Neural progenitor cell (in vitro differentiated cells): ENCODE results near the gene KIAA1958. TPM values are rescaled to one million over a fixed set of nuclear protein-coding genes. Genes with fewer than 3 reads are reported as not detected.
A peak's percentile ranks its signal among the peaks of the same experiment; 100 is the strongest.

Source experiments
- DNase-seq: peaks from one replicate; pipeline ENCODE4 v3.0.0-alpha.2; 2016; ENCODE audit warnings: low spot score
- H2AFZ ChIP-seq: fragments of 200-600 bp; sonication (generic); replicated peaks from 2 replicates; pipeline ENCODE4 v1.6.1; 2016; ENCODE audit warnings: antibody characterized with exemption
- H3F3A ChIP-seq: fragments of 200-600 bp; sonication (generic); 2 replicates; pipeline ENCODE4 v1.6.1; 2016; ENCODE audit warnings: antibody characterized with exemption, low read depth
- H3K27ac ChIP-seq: fragments of 200-600 bp; sonication (generic); 2 replicates; pipeline ENCODE4 v1.5.1; 2016; ENCODE audit warnings: mild to moderate bottlenecking
- H3K27me3 ChIP-seq: fragments of 200-600 bp; sonication (generic); 2 replicates; pipeline ENCODE4 v1.6.1; 2016; ENCODE audit warnings: mild to moderate bottlenecking, moderate library complexity
- H3K36me3 ChIP-seq: fragments of 200-600 bp; sonication (generic); 2 replicates; pipeline ENCODE4 v1.5.1; 2016
- H3K4me1 ChIP-seq: fragments of 200-600 bp; sonication (generic); 2 replicates; pipeline ENCODE4 v1.6.1; 2016; ENCODE audit warnings: mixed run types
- H3K4me2 ChIP-seq: fragments of 200-600 bp; sonication (generic); 2 replicates; pipeline ENCODE4 v1.6.1; 2016
- H3K4me3 ChIP-seq: fragments of 200-600 bp; sonication (generic); 2 replicates; pipeline ENCODE4 v1.5.1; 2016
- H3K79me2 ChIP-seq: fragments of 200-600 bp; sonication (generic); 2 replicates; pipeline ENCODE4 v1.6.1; 2016; ENCODE audit warnings: low read depth
- H3K9ac ChIP-seq: fragments of 200-600 bp; sonication (generic); 2 replicates; pipeline ENCODE4 v1.6.1; 2016
- H3K9me3 ChIP-seq: fragments of 200-600 bp; sonication (generic); 2 replicates; pipeline ENCODE4 v1.5.1; 2016; ENCODE audit warnings: low read depth
- H4K20me1 ChIP-seq: fragments of 200-600 bp; sonication (generic); 2 replicates; pipeline ENCODE4 v1.6.1; 2016; ENCODE audit warnings: low read depth
- H3K27ac Mint-ChIP-seq: 3 replicates; pipeline ENCODE4 v1.8.0; 2021; ENCODE audit warnings: mixed read lengths
- H3K27me3 Mint-ChIP-seq: 2 replicates; pipeline ENCODE4 v1.8.0; 2022; ENCODE audit warnings: low read depth, mild to moderate bottlenecking, inconsistent platforms, moderate library complexity, mixed read lengths; ENCODE audit not compliant: insufficient read depth
- H3K36me3 Mint-ChIP-seq: 3 replicates; pipeline ENCODE4 v1.8.0; 2021; ENCODE audit warnings: mixed read lengths
- H3K4me1 Mint-ChIP-seq: 3 replicates; pipeline ENCODE4 v1.8.0; 2021; ENCODE audit warnings: mixed read lengths
- H3K4me3 Mint-ChIP-seq: 3 replicates; pipeline ENCODE4 v1.8.0; 2021; ENCODE audit warnings: mild to moderate bottlenecking, moderate library complexity, mixed read lengths
- H3K9me3 Mint-ChIP-seq: 3 replicates; pipeline ENCODE4 v1.8.0; 2020; ENCODE audit warnings: mixed read lengths
- EZH2 ChIP-seq: fragments of 200-600 bp; sonication (generic); IDR thresholded peaks from 2 replicates; pipeline ENCODE4 v1.6.1; 2017; ENCODE audit warnings: antibody characterized with exemption, mild to moderate bottlenecking, moderate library complexity
- EZH2phosphoT487 ChIP-seq: fragments of 200-600 bp; sonication (generic); IDR thresholded peaks from 2 replicates; pipeline ENCODE4 v1.6.1; 2017; ENCODE audit warnings: antibody characterized with exemption
- total RNA-seq: library from RNA; depleted of rRNA; stranded (reverse); fragments of >200 nt; gene quantifications from 2 replicates; pipeline ENCODE4 v1.2.3, GENCODE V29; 2015; ENCODE audit warnings: low replicate concordance
- TF ChIP-seq, protein P1 (sequence below): fragments of 200-600 bp; sonication (generic); IDR thresholded peaks from 2 replicates; pipeline ENCODE4 v1.5.1; 2017; ENCODE audit warnings: antibody characterized with exemption, mild to moderate bottlenecking

KIAA1958 gene
- total RNA-seq, 1 donor from 2014 or later: 31.4 TPM

- Histone ChIP-seq H3K4me1 (peaks cover 17% of the 10 kb centered on the region), H3K9me3 (no peaks in the 10 kb centered on the region), H2AFZ (no peak overlapping the region), H3K79me2 (peaks cover 30% of the 10 kb centered on the region), H3K9ac (no peak overlapping the region), H3K27me3 (no peaks in the 10 kb centered on the region), H3K4me2 (no peak overlapping the region), H3K27ac (no peak overlapping the region), H4K20me1 (peaks cover 50% of the 10 kb centered on the region), H3K4me3 (no peak overlapping the region), H3F3A (peaks cover 13% of the 10 kb centered on the region), H3K36me3 (no peaks in the 10 kb centered on the region)
- peaks cover 5% of the 10 kb centered on the region for H3K4me1 Mint-ChIP-seq
- H3K36me3 Mint-ChIP-seq: peaks cover 18% of the 10 kb centered on the region
- no peaks in the 10 kb centered on the region for H3K27me3 Mint-ChIP-seq
- TF ChIP-seq, protein P1, sequence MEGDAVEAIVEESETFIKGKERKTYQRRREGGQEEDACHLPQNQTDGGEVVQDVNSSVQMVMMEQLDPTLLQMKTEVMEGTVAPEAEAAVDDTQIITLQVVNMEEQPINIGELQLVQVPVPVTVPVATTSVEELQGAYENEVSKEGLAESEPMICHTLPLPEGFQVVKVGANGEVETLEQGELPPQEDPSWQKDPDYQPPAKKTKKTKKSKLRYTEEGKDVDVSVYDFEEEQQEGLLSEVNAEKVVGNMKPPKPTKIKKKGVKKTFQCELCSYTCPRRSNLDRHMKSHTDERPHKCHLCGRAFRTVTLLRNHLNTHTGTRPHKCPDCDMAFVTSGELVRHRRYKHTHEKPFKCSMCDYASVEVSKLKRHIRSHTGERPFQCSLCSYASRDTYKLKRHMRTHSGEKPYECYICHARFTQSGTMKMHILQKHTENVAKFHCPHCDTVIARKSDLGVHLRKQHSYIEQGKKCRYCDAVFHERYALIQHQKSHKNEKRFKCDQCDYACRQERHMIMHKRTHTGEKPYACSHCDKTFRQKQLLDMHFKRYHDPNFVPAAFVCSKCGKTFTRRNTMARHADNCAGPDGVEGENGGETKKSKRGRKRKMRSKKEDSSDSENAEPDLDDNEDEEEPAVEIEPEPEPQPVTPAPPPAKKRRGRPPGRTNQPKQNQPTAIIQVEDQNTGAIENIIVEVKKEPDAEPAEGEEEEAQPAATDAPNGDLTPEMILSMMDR: no peak
- TF ChIP-seq EZH2 (no peak), EZH2phosphoT487 (no peak)
- no peak for DNase-seq
- no peak overlapping the region for H3K27ac Mint-ChIP-seq
- no peak overlapping the region for H3K4me3 Mint-ChIP-seq
- H3K9me3 Mint-ChIP-seq: peaks cover 2% of the 10 kb centered on the region
These were observed 129.1 kb downstream of the KIAA1958 start for GRCh38 chr9:112615584-112616266.

DNA sequence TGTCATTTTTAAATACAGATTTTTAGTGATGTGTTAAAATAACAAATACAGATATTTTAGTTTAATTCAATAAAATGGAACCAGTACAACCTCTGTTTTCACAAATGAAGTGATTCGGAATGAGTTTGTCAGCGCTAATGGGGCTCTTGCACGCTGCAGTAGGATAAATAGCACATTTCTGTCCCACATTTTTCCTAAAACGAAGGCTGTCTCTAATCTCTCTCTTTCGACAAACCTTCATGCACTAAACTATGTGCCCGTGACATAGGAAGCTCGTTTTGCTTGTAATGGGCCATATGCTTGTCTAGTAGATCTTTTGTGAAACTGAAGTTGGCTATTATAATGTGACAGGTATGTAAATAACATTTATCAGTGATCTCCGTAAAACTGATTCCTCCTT lies 130.7 kb downstream of the KIAA1958 start:
- Histone ChIP-seq H3K4me2 (peak overlapping the region; percentile 5), H3K36me3 (no peaks in the 10 kb centered on the region), H3K27ac (no peak overlapping the region), H3K27me3 (no peaks in the 10 kb centered on the region), H3K4me3 (no peak overlapping the region), H4K20me1 (peaks cover 64% of the 10 kb centered on the region), H3K9ac (no peak overlapping the region), H3F3A (peaks cover 13% of the 10 kb centered on the region), H3K79me2 (peaks cover 30% of the 10 kb centered on the region), H3K4me1 (peaks cover 17% of the 10 kb centered on the region), H2AFZ (no peak overlapping the region), H3K9me3 (no peaks in the 10 kb centered on the region)
- no peak overlapping the region for H3K27ac Mint-ChIP-seq
- no peak for DNase-seq
- H3K27me3 Mint-ChIP-seq: no peaks in the 10 kb centered on the region
- peaks cover 5% of the 10 kb centered on the region for H3K4me1 Mint-ChIP-seq
- peaks cover 18% of the 10 kb centered on the region for H3K36me3 Mint-ChIP-seq
- TF ChIP-seq, protein P1: no peak
- no peak for TF ChIP-seq EZH2
- TF ChIP-seq EZH2phosphoT487: no peak
- H3K4me3 Mint-ChIP-seq: no peak overlapping the region
- H3K9me3 Mint-ChIP-seq: peaks cover 2% of the 10 kb centered on the region

DNA sequence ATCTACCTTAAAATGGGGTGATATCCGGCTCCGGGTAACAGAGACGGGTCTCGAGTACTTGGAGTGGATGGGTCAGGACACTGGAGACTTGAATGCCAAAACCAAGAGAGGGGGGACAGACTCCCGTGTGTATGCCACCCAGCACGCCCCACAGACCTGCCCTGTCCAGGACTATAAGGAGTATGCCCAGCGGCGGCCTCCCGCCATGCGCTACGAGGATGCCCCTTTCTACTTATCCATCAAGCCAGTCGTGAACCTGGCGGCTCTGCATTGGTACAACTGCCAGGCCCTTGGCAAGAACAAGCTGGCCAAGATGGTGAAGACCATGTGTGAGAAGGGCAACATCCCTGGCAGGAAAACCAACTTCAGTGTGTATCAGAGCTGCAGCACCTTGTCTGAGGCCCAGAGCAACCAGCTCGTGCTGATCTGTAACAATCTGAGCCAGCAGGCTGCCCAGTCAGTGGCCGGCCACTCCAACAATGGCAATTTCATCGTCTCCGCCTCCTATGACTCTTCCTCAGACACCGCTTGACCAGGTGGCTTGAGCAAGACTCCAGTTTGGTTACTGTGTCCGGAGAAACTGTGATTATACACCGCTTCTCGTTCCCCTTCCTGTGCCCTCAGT lies 131.9 kb downstream of the KIAA1958 start:
- Mint-ChIP-seq H3K4me1 (peaks cover 5% of the 10 kb centered on the region), H3K9me3 (peaks cover 2% of the 10 kb centered on the region), H3K27ac (no peak overlapping the region), H3K4me3 (no peak overlapping the region), H3K36me3 (peaks cover 18% of the 10 kb centered on the region), H3K27me3 (no peaks in the 10 kb centered on the region)
- H3K9ac ChIP-seq: no peak overlapping the region
- H3K9me3 ChIP-seq: no peaks in the 10 kb centered on the region
- peaks cover 39% of the 10 kb centered on the region for H3K79me2 ChIP-seq
- no peaks in the 10 kb centered on the region for H3K27me3 ChIP-seq
- H3K27ac ChIP-seq: no peak overlapping the region
- no peak overlapping the region for H2AFZ ChIP-seq
- H3K4me3 ChIP-seq: no peak overlapping the region
- peaks cover 17% of the 10 kb centered on the region for H3F3A ChIP-seq
- H3K36me3 ChIP-seq: no peaks in the 10 kb centered on the region
- peak; percentile 23 for DNase-seq
- peaks cover 71% of the 10 kb centered on the region for H4K20me1 ChIP-seq
- no peak for TF ChIP-seq EZH2
- TF ChIP-seq, protein P1: no peak
- TF ChIP-seq EZH2phosphoT487: no peak
- H3K4me1 ChIP-seq: peaks cover 17% of the 10 kb centered on the region
- H3K4me2 ChIP-seq: peak overlapping the region; percentile 20
